Measurements from ENCODE around the gene SLC7A9. TPM values are rescaled to one million over a fixed set of nuclear protein-coding genes. Genes with fewer than 3 reads are reported as not detected.

The SLC7A9 gene
- total and polyA plus RNA-seq, 10 of the 15 experiments (the other 5 are each of a cell fraction or from before 2014, with no cell fraction given), result 0.13 to 0.17 TPM; not detected in 8

- in situ Hi-C loops (cut with MboI) (no loop called here), intact Hi-C loops (cut with micrococcal nuclease; ENCODE audit: unreplicated experiment) (no loop called here)
- Histone ChIP-seq H3K36me3 (ENCODE audit: control insufficient read depth in 2 of 2, insufficient read depth in 2 of 2, low read length in 1 of 2) (no peaks in the 10 kb centered on the region), H2AFZ (ENCODE audit: control insufficient read depth, low read depth, low read length) (no peak overlapping the region), H3K9ac (ENCODE audit: control insufficient read depth, insufficient read depth, low read length) (no peak overlapping the region), H3K9me3 (replicated peaks; ENCODE audit: control insufficient read depth, insufficient read depth, low read length) (no peaks in the 10 kb centered on the region), H3K79me2 (ENCODE audit: control insufficient read depth, insufficient read depth, low read length) (no peaks in the 10 kb centered on the region), H3K27me3 (replicated peaks in 1 of 2; ENCODE audit: control insufficient read depth in 2 of 2, insufficient read depth in 2 of 2, low read length in 1 of 2) (no peaks in the 10 kb centered on the region), H3K27ac (ENCODE audit: control insufficient read depth, insufficient read depth) (no peak overlapping the region), H3K4me3 (no peak overlapping the region), H3K4me1 (ENCODE audit: control insufficient read depth, insufficient read depth, low read length) (no peaks in the 10 kb centered on the region), H4K20me1 (ENCODE audit: control insufficient read depth, insufficient read depth) (no peaks in the 10 kb centered on the region), H3K4me2 (ENCODE audit: control insufficient read depth, insufficient read depth) (no peak overlapping the region)
- no TSS peak for BruUV-seq (replicated peaks)
- CTCF ChIA-PET, result no interaction called here
- SMC1A ChIA-PET (ENCODE audit: uncharacterized antibody, unreplicated experiment), result no interaction called here
- no peak for TF ChIP-seq NR2C2 (IDR thresholded peaks at IDR 0.05; ENCODE audit: borderline replicate concordance, control insufficient read depth, insufficient read length, low read depth)
- TF ChIP-seq, protein P1, sequence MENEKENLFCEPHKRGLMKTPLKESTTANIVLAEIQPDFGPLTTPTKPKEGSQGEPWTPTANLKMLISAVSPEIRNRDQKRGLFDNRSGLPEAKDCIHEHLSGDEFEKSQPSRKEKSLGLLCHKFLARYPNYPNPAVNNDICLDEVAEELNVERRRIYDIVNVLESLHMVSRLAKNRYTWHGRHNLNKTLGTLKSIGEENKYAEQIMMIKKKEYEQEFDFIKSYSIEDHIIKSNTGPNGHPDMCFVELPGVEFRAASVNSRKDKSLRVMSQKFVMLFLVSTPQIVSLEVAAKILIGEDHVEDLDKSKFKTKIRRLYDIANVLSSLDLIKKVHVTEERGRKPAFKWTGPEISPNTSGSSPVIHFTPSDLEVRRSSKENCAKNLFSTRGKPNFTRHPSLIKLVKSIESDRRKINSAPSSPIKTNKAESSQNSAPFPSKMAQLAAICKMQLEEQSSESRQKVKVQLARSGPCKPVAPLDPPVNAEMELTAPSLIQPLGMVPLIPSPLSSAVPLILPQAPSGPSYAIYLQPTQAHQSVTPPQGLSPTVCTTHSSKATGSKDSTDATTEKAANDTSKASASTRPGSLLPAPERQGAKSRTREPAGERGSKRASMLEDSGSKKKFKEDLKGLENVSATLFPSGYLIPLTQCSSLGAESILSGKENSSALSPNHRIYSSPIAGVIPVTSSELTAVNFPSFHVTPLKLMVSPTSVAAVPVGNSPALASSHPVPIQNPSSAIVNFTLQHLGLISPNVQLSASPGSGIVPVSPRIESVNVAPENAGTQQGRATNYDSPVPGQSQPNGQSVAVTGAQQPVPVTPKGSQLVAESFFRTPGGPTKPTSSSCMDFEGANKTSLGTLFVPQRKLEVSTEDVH (IDR thresholded peaks at IDR 0.05; ENCODE audit: low read depth, partially characterized antibody), result no peak
- no peak for TF ChIP-seq POLR2AphosphoS5 (IDR thresholded peaks at IDR 0.05; ENCODE audit: low read length)
- no peak for TF ChIP-seq HDAC6 (IDR thresholded peaks at IDR 0.05; ENCODE audit: unreplicated experiment)
- TF ChIP-seq KLF5 (IDR thresholded peaks at IDR 0.05; ENCODE audit: partially characterized antibody), result no peak
- TF ChIP-seq MEF2A (IDR thresholded peaks at IDR 0.05; ENCODE audit: insufficient read depth, low read depth, low read length), result 0 out of 2 replicates have a peak, but pooled peaks have one; percentile 10
- TF ChIP-seq ELK1 (IDR thresholded peaks at IDR 0.05; ENCODE audit: low read depth, low read length), result no peak
- TF ChIP-seq DPF2 (IDR thresholded peaks at IDR 0.05), result no peak
- no peak for TF ChIP-seq CBX5 (IDR thresholded peaks at IDR 0.05; ENCODE audit: low read depth)
- no peak for TF ChIP-seq ZNF274 (IDR thresholded peaks at IDR 0.05; ENCODE audit: insufficient read depth, insufficient read length)
- TF ChIP-seq RBBP5 (conservative IDR thresholded peaks at IDR 0.05), result no peak
- TF ChIP-seq CEBPZ (IDR thresholded peaks at IDR 0.05; ENCODE audit: low read depth, low read length), result no peak
- peak; percentile 67 for TF ChIP-seq SPI1 (IDR thresholded peaks at IDR 0.05; ENCODE audit: borderline replicate concordance, insufficient read depth, low read depth, low read length)
- no peak for TF ChIP-seq CREM (IDR thresholded peaks at IDR 0.05; ENCODE audit: low read depth)
- POLR2A ChIA-PET, result no interaction called here
- DNase-seq (ENCODE audit: low read depth, low spot score), result no peak
- WGBS (ENCODE audit: insufficient coverage, insufficient replicate concordance, low lambda C conversion rate, missing lambda C conversion rate), result 33% methylated on average over 8 of the region's 8 CpGs
- RAD21 ChIA-PET (ENCODE audit: unreplicated experiment), result no interaction called here
- FAIRE-seq, result no peak
- ATAC-seq, result 0 out of 3 replicates have a peak, but pooled peaks have one; percentile 32
These were observed 39.1 kb downstream of the SLC7A9 start for GRCh38 chr19:32830231-32831014.
